GM19397 (cell line): ENCODE measurements around the gene AK9.

Experiments
- ATAC-seq: cut with Tn5 transposase; IDR thresholded peaks from one replicate; pipeline ENCODE4 v1.9.1; 2021; ENCODE audit warnings: mild to moderate bottlenecking, moderate library complexity; ENCODE audit not compliant: unreplicated experiment

Gene AK9

DNA sequence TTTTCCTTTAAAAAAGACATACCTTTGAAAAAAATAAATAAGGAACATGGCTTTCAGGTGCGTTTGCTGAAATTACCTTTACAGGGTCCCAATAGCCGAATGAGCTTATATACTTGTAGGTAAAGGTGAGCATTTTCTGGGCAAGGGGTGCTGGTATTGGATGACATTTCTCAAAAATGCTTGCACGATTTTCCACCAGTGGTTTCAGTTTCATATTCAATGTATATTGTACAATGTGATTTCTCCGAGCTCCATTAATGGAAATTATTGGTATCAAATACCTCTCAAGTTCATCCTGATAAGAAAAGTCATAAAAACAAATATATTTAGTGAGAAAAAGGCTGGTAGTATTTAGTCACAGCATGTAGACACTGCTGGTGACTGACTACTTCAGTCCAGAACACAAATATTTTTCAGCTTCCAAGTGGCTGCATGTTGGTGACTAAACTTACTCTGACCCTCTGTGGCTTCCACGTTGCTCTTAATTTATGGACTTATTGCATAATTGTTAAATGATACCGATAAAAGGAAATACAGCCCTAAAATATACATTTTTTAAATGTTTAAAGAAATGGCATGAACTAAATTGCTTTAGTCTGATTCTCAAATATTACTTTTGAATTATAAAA, 175.1 kb downstream of the AK9 start:
- no peak for ATAC-seq

DNA sequence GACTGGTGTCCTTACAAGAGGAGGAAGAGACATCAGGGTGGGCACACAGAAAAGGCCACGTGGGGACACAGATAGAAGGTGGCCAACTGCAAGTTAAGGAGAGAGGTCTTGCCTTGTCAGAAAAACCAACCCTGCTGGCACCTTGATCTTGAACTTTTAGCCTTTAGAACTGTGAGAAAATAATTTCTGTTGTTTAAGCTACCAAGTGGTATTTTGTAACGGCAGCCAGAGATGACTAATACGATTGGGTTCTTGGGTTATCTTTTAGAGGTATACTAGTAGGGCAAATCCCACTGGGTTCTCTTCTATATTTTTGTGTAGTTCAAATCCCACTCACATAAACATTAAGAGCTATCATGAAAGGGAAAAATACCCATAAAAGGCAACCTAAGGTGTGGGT, 176.1 kb downstream of the AK9 start:
- no peak for ATAC-seq

DNA sequence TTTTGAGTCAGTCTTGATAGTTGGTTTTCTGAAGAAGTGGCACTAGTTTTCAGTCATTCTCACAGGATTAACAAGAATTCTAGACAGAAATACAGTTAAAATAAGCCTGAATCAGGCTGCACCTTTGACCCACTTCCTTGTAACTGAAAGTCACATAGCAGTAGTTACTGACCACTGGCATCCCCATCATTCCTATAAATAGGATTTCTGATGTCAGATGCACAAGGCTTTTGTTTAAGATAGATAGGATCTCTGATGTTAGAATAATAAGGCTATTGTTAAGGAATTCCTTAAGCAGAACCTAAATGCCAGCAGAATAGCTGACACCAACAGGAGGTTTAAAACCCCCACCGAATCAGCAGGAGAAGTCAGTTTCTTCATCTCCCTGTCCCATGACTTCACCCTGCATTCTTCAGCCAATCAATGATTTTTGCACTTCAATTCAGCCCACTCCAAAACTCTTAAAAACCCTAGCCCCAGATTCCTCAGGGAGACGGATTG, 177.4 kb downstream of the AK9 start:
- ATAC-seq, result no peak

DNA sequence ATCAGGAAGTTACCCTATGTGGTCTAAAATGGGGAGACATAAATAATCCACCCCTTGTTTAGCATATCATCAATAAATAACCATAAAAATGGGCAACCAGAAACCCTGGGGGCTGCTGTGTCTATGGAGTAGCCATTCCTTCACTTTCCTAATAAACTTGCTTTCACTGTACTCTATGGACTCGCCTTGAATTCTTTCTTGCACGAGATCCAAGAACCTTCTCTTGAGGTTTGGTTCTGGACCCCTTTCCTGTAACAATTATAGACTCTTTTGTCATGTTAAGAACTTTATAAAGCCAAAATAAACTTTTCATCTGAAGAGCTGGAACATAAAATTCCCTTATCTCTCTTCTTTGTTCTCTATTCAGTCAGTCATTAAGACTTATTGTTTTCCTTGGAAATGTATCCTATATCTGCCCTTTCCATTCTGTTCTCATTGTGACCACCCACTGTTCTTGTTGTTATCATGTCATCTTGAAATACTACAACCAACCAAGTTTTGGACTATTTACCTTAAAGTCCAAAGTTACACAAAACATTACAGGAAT, 178.7 kb downstream of the AK9 start:
- ATAC-seq, result no peak

DNA sequence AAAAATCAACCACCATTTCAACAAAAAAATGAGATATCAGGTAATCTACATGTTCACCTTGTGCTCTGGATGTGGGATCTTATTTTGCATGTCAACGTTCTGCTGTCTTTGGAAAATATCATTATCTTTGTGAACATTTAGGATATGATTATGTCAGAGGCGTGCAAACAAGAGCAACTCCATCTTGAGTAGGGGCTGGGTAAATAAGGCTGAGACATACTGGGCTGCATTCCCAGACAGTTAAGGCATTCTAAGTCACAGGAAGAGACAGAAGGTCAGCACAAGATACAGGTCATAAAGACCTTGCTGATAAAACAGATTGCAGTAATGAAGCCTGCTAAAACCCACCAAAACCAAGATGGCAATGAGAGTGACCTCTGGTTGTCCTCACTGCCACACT, 179.2 kb downstream of the AK9 start:
- no peak for ATAC-seq

DNA sequence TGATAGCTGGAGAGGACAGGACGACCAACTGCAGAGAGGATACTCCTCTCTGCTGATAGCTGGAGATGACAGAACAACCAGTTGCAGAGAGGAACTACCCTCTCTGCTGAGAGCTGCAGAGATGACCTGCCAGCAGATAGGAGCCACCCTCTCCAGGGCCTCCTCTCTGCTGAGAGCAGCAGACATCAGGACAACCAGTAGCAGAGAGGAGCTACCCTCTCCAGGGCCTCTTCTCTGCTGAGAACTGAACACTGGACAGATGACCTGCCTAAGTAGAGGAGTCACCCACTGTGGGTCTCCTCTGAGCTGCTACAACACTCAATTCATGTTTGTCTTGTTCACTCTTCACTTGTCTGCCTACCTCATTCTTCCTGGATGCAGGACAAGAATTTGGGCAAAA, 180.6 kb downstream of the AK9 start:
- ATAC-seq, result no peak

DNA sequence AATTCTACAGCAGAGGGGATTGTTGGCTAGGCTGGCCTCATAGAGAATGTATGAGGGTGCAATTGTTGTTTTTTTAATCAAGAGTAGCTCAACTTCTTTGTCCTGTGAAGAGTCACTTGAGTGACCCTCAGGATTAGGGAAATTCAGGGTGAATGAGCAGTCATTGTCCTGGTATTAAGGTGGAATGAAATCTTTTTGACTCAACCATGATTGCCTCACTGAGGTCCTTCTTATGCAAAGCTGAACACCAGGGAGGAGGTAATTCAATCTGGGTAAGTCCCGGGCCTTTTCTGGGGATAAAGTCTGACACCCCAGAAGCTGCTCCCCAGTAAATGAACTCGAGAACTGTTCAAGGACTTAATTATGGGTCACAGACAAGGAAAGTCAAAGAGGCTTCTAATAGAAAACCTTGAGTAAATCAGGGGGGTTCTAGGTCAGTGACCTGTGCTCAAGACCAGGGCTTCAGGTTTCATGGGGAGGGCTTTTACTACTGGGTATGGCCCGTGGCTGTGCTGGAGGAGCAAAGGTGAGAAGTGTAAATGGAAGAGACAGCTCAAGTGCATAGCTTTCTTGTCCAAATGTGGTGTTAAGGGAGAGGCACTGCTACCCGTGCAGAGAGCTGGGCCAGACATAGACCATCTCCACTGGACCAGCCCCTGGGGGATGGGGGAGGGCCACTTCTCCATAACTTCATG, 182.7 kb downstream of the AK9 start:
- ATAC-seq, result no peak

GRCh38 chr6:109507490-109508072, 183.4 kb downstream of the AK9 start:
- ATAC-seq, result no peak

- ATAC-seq, result no peak
These were observed 184.2 kb downstream of the AK9 start for GRCh38 chr6:109506841-109507240.

DNA sequence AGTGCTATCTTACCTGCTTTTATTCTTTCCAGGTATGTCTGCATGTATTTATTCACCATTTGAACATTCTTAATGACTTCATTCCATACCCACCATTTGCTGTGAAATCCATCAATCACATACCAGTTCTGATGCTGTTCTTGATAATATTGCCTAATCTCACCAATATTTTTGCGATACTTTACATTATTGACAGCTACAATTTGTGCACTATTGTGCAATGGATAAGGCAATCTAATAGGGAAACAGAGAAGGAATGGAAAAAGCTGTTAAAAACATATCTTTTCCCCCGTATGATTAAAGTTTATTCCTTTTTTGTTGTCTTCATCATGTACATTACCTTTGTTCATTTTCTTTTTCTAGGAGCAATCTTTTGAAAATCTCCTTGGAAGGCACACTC, 184.7 kb downstream of the AK9 start:
- ATAC-seq, result no peak

GRCh38 chr6:109503327-109504224, 187.4 kb downstream of the AK9 start:
- ATAC-seq, result no peak

GRCh38 chr6:109498936-109499335, 192.1 kb downstream of the AK9 start:
- no peak for ATAC-seq

DNA sequence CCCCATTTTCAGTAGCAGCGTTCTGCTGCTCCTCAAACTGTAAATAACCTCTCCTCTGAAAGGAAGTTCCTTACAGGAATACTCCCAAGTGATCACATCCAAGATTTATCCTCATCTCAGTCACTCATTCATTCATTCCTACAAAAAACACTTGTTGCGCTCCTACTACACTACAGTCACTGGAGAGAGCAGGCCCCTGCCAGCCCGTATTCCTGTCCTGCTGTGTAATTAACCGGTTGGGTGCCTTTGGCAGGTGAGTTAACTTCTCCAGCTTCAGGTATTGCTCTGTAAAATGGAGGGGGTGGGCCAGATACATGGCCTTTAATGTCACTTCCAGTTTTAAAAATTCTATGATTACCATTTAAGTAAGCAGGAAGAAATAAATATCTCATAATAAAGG, 192.9 kb downstream of the AK9 start:
- no peak for ATAC-seq

DNA sequence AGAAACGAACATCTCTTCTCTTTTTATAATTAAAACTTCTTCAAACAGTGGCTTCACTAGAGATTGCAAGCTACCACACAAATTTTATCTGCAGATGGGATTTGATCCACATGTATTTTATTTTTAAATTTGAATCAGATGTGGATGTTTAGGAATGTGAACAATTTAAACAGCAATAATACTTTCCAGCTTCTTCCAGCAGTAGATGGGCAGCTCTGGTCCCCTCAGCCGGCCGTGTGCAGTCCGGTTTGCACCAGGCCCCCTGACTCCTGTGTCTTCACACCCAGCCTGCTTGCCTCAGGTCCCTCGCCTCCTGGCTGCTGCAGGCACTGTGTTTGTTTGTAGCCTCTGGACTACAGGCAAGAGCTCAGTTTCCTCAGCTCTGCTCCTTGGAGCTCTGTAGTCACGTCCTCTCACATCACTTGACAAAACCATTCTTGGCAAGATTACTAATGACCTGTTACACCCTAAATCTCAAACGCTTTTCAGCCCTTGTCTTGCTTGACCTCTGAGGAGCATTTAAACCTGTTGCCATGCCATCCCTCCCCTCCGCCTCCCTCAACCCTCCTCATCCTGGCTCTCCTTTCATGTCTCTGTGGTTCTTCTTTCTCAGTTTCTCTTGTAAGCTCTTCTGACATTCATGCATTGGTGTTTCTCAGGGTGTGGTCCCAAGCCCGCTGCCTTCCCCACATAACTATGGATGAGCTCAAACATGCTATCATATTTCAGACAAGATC, 194.8 kb downstream of the AK9 start:
- no peak for ATAC-seq

- no peak for ATAC-seq
These were observed 197.1 kb downstream of the AK9 start for GRCh38 chr6:109493865-109494264.

DNA sequence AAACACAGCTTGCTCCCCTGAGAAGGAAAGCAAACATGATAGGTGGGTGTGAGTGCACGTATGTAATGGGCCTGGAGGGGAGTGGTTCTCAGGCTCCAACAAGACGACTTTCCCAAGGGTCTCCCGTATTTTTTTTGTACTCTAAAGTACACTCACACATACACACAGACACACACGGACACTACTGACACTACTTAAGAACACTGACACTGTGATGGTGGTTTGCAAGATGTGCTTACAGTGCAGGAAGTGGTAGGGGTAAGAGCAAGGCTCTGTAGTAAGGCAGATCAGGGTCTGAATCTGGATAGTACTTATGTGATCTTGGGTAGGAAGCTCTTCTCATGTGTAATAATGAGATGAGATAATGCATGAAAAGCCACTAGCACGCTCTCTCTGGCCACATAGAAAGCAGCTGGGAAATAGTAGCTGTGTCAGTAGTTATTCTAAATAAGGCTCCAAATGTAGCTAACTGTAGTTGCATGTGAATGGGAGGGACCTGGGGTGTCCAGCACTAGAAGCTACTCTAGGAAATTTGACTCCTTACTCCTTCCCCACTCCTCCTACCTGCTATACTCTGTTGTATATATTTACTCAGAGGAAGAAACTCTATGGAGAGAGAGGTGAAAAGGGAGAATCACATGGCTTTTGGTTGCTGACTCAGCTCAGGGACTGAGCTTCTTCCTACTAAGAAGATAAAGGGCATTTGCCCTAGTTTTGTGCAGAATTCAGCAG, 199.6 kb downstream of the AK9 start:
- no peak for ATAC-seq

DNA sequence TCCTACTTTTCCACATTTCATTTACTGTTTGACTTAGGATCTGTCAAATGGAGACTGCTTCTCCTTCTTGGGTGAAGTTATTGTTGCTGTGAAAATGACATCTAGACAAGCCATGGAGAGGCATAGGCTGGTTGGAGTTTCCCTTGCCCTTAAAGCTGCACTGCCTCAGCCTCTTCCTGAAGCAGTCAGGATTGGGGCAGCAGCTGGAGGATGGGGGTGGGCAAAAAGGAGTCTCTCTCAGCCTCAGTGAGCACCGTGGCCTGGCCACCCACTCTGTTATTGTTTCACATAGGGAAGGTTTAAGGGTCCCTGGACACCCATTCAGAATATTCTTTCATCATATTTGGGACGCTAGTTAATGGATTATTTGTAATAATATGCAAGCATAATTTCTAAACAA, 200.3 kb downstream of the AK9 start:
- ATAC-seq, result no peak

DNA sequence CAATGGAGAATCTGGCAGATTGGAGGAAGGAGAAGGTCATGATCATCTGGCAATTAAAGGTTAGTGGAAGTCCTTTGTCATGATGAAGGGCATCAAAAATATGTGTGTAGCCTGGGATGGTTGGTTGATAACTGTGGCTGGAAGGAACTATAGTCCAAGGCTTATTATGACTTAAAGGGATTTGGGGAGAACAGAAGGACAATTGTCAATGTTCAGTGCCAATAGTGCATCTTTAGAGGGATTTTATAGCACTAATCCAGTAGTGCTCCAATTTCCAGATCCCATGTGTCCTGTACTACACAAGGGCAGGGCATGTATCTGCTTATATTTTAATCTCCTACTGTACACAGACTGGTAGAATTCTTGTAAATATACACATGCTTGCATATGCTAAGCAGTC, 203.0 kb downstream of the AK9 start:
- no peak for ATAC-seq

- no peak for ATAC-seq
These were observed 204.9 kb downstream of the AK9 start for GRCh38 chr6:109486068-109486467.
